ENCODE data around the gene ANKH. TPM values are rescaled to one million over a fixed set of nuclear protein-coding genes. Genes with fewer than 3 reads are reported as not detected.
"Not testable (repeated sequence)": the region's sequence is repeated elsewhere in the genome, so short reads cannot be mapped to it uniquely, and the experiment has no call there.

ANKH gene
- total RNA-seq, 1 experiment from 2014 or later, result 81.4 TPM

- Histone ChIP-seq H3K79me2 (ENCODE audit: low read depth) (no peaks in the 10 kb centered on the region), H3F3A (ENCODE audit: insufficient read depth, low read depth) (no peaks in the 10 kb centered on the region), H2AFZ (no peak overlapping the region), H3K4me3 (no peak overlapping the region), H3K27me3 (ENCODE audit: insufficient read depth, low read depth) (no peaks in the 10 kb centered on the region), H4K20me1 (ENCODE audit: insufficient read depth) (no peaks in the 10 kb centered on the region; the same call in 1 of the 2 replicates), H3K9me2 (ENCODE audit: insufficient read depth) (no peaks in the 10 kb centered on the region), H3K9me3 (ENCODE audit: insufficient read depth, low read depth) (no peaks in the 10 kb centered on the region), H3K27ac (no peak overlapping the region), H3K4me1 (replicated peaks; ENCODE audit: insufficient read depth) (0 out of 2 replicates have a peak, but pooled peaks cover 3% of the 10 kb centered on the region), H3K36me3 (ENCODE audit: low read depth) (no peaks in the 10 kb centered on the region), H3K4me2 (no peak overlapping the region)
- intact Hi-C loops (cut with micrococcal nuclease; ENCODE audit: unreplicated experiment), result no loop called here
- no TSS peak for BruUV-seq (replicated peaks)
- ChIA-PET CTCF (no interaction called here), POLR2A (ENCODE audit: unreplicated experiment) (no interaction called here)
- no peak for DNase-seq
- TF ChIP-seq EZH2 (IDR thresholded peaks at IDR 0.05; ENCODE audit: low read depth), result no peak
- no peak for TF ChIP-seq CTCF (conservative IDR thresholded peaks at IDR 0.05)
Measured at GRCh38 chr5:14840624-14841023, 31.0 kb downstream of the ANKH start.

GRCh38 chr5:14838396-14839319 lies 32.9 kb downstream of the ANKH start:
- Histone ChIP-seq H3K9me3 (ENCODE audit: insufficient read depth, low read depth) (no peaks in the 10 kb centered on the region), H3K4me1 (replicated peaks; ENCODE audit: insufficient read depth) (no peaks in the 10 kb centered on the region), H3K27me3 (ENCODE audit: insufficient read depth, low read depth) (no peaks in the 10 kb centered on the region), H3K4me2 (no peak overlapping the region), H3K9me2 (ENCODE audit: insufficient read depth) (no peaks in the 10 kb centered on the region), H3K79me2 (ENCODE audit: low read depth) (no peaks in the 10 kb centered on the region), H3K27ac (no peak overlapping the region), H3K4me3 (no peak overlapping the region), H2AFZ (no peak overlapping the region), H3K36me3 (ENCODE audit: low read depth) (no peaks in the 10 kb centered on the region), H3F3A (ENCODE audit: insufficient read depth, low read depth) (no peaks in the 10 kb centered on the region), H4K20me1 (ENCODE audit: insufficient read depth) (no peaks in the 10 kb centered on the region; the same call in 1 of the 2 replicates)
- no peak for TF ChIP-seq EZH2 (IDR thresholded peaks at IDR 0.05; ENCODE audit: low read depth)
- TF ChIP-seq CTCF (conservative IDR thresholded peaks at IDR 0.05), result no peak
- POLR2A ChIA-PET (ENCODE audit: unreplicated experiment), result no interaction called here
- intact Hi-C loops (cut with micrococcal nuclease; ENCODE audit: unreplicated experiment), result no loop called here
- DNase-seq, result no peak
- no TSS peak for BruUV-seq (replicated peaks)
- CTCF ChIA-PET, result no interaction called here

GRCh38 chr5:14837423-14838122 lies 34.0 kb downstream of the ANKH start:
- H3K9me2 ChIP-seq (ENCODE audit: insufficient read depth); H3K9me3 ChIP-seq (ENCODE audit: insufficient read depth, low read depth); BruUV-seq (replicated peaks); intact Hi-C loops (cut with micrococcal nuclease; ENCODE audit: unreplicated experiment); POLR2A ChIA-PET (ENCODE audit: unreplicated experiment); H3K4me3 ChIP-seq; H3K4me2 ChIP-seq; H4K20me1 ChIP-seq (ENCODE audit: insufficient read depth); H3K36me3 ChIP-seq (ENCODE audit: low read depth); H3K79me2 ChIP-seq (ENCODE audit: low read depth); DNase-seq; H3K27me3 ChIP-seq (ENCODE audit: insufficient read depth, low read depth); H3F3A ChIP-seq (ENCODE audit: insufficient read depth, low read depth); H2AFZ ChIP-seq; H3K27ac ChIP-seq; H3K4me1 ChIP-seq (replicated peaks; ENCODE audit: insufficient read depth); CTCF ChIA-PET: not testable (repeated sequence)
